ENCODE measurements around the gene PHLDB2.

GRCh38 chr3:111948786-111949185 is 89.7 kb downstream of the PHLDB2 start:
- TF ChIP-seq POLR2A (IDR thresholded peaks at IDR 0.05) (no peak), CTCF (IDR thresholded peaks at IDR 0.05) (no peak), POLR2AphosphoS5 (IDR thresholded peaks at IDR 0.05) (no peak), EP300 (IDR thresholded peaks at IDR 0.05) (no peak)

Data from upper lobe of left lung (tissue), 4 donors.